HepG2 (cell line): ENCODE measurements around the gene SPDYE4. TPM values are rescaled to one million over a fixed set of nuclear protein-coding genes. Genes with fewer than 3 reads are reported as not detected.

Experiments
- ATAC-seq: fragments of 200-7000 bp; cut with Tn5 transposase; 3 replicates; pipeline ENCODE4 v1.9.1; 2020; ENCODE audit warnings: mild to moderate bottlenecking, moderate library complexity
- BruUV-seq: library from RNA; stranded (reverse); fragments of 400-500 nt; replicated peaks from 2 replicates; lab custom pipeline; 2021; lab: Mats Ljungman, UMichigan
- CTCF ChIA-PET: fragments of 300-600 bp; formaldehyde crosslinking; extraction: SDS; loops from one replicate; lab custom pipeline; 2021; ENCODE audit warnings: low total read pairs, inconsistent platforms, low intra/inter-chr PET ratio; lab: Yijun Ruan, JAX
- POLR2A ChIA-PET: fragments of 350-600 bp; sonication (Branson Sonifier 250); formaldehyde crosslinking; loops from one replicate; lab custom pipeline; 2020; ENCODE audit warnings: antibody characterized with exemption, inconsistent platforms; lab: Yijun Ruan, JAX
- DNase-seq: peaks from one replicate; pipeline ENCODE4 v3.0.0-alpha.2; 2015; ENCODE audit warnings: low spot score
- FAIRE-seq: peaks from 3 replicates; lab custom pipeline; 2011; peaks lifted over from hg19 to GRCh38; lab: Jason Lieb, UNC
- H2AFZ ChIP-seq: one replicate; pipeline ENCODE4 v1.6.1; 2011; ENCODE audit warnings: low read length, inconsistent platforms
- H3K27ac ChIP-seq: fragments of 300-600 bp; 3 replicates; pipeline ENCODE4 v1.8.0; 2011; ENCODE audit warnings: mixed run types, mild to moderate bottlenecking, mixed read lengths, low read length, inconsistent platforms; ENCODE audit not compliant: insufficient read depth; ENCODE audit errors: extremely low read length
- H3K27me3 ChIP-seq, 2 experiments: fragments of 200-600 bp in 1 of 2; 2 replicates in 1 of 2; 3 replicates in 1 of 2; pipeline versions ENCODE4 v1.6.0 to v1.8.0; 2011; ENCODE audit warnings: low read length in 2 of 2, mild to moderate bottlenecking in 2 of 2, moderate library complexity in 2 of 2, inconsistent platforms in 1 of 2; ENCODE audit not compliant: insufficient read depth in 2 of 2, control insufficient read depth in 1 of 2
- H3K36me3 ChIP-seq, 2 experiments: fragments of 200-600 bp in 1 of 2; replicated peaks in 1 of 2; 2 replicates in 1 of 2; 3 replicates in 1 of 2; pipeline versions ENCODE4 v1.5.1 to v1.8.0; 2011; ENCODE audit warnings: low read length in 2 of 2, inconsistent platforms in 1 of 2; ENCODE audit not compliant: insufficient read depth in 2 of 2, control insufficient read depth in 1 of 2
- H3K4me1 ChIP-seq: 2 replicates; pipeline ENCODE4 v1.5.1; 2012; ENCODE audit warnings: low read length, inconsistent platforms; ENCODE audit not compliant: insufficient read depth
- H3K4me2 ChIP-seq: 2 replicates; pipeline ENCODE4 v1.6.0; 2011; ENCODE audit warnings: low read depth, low read length, inconsistent platforms
- H3K4me3 ChIP-seq, 3 experiments: fragments of 200-600 bp in 1 of 3; sonication (generic), shearing (Covaris generic) in 1 of 3; replicated peaks in 1 of 3; 2 replicates each; pipeline ENCODE4 v1.5.1; 2011 to 2016; ENCODE audit warnings: low read length in 3 of 3, inconsistent platforms in 2 of 3, low read depth in 2 of 3, mild to moderate bottlenecking in 2 of 3, control low read depth in 1 of 3, mixed read lengths in 1 of 3; ENCODE audit not compliant: insufficient read depth in 1 of 3
- H3K79me2 ChIP-seq: one replicate; pipeline ENCODE4 v1.6.1; 2011; ENCODE audit warnings: low read length, inconsistent platforms; ENCODE audit not compliant: insufficient read depth
- H3K9ac ChIP-seq: 2 replicates; pipeline ENCODE4 v1.6.0; 2011; ENCODE audit warnings: mild to moderate bottlenecking, low read depth, low read length, inconsistent platforms; ENCODE audit not compliant: insufficient read depth
- H3K9me3 ChIP-seq: 2 replicates; pipeline ENCODE4 v1.5.1; 2012; ENCODE audit warnings: mild to moderate bottlenecking, low read length
- H4K20me1 ChIP-seq: 2 replicates; pipeline ENCODE4 v1.6.0; 2011; ENCODE audit warnings: inconsistent platforms, mild to moderate bottlenecking, low read length, moderate library complexity; ENCODE audit not compliant: insufficient read depth
- AHDC1 ChIP-seq: sonication (generic); formaldehyde crosslinking; IDR thresholded peaks from 2 replicates; pipeline ENCODE4 v1.5.1; 2020; ENCODE audit warnings: mild to moderate bottlenecking, missing genetic modification reagents, borderline replicate concordance
- ARNT2 ChIP-seq: sonication (generic); formaldehyde crosslinking; IDR thresholded peaks from 2 replicates; pipeline ENCODE4 v1.8.0; 2022; ENCODE audit warnings: mild to moderate bottlenecking, low read depth, missing genetic modification reagents, moderate library complexity
- MAFK ChIP-seq, 2 experiments: IDR thresholded peaks in 1 of 2; conservative IDR thresholded peaks in 1 of 2; 2 replicates each; pipeline ENCODE4 v1.6.1; 2011; ENCODE audit warnings: improper control_type of control experiment in 2 of 2, low read length in 2 of 2
- RARG ChIP-seq: sonication (generic); formaldehyde crosslinking; IDR thresholded peaks from 2 replicates; pipeline ENCODE4 v1.4.0; 2020; ENCODE audit warnings: low read depth, mild to moderate bottlenecking, missing genetic modification reagents
- REXO4 ChIP-seq: sonication (generic); formaldehyde crosslinking; IDR thresholded peaks from 2 replicates; pipeline ENCODE4 v1.8.0; 2022; ENCODE audit warnings: missing genetic modification reagents, mild to moderate bottlenecking, borderline replicate concordance
- ZNF569 ChIP-seq: sonication (generic); formaldehyde crosslinking; IDR thresholded peaks from 2 replicates; pipeline ENCODE4 v1.5.0; 2020; ENCODE audit warnings: mild to moderate bottlenecking, missing genetic modification reagents, moderate library complexity, borderline replicate concordance
- ZNF660 ChIP-seq: sonication (generic); formaldehyde crosslinking; IDR thresholded peaks from 2 replicates; pipeline ENCODE4 v1.5.1; 2020; ENCODE audit warnings: mild to moderate bottlenecking, low read depth, missing genetic modification reagents, borderline replicate concordance
- WGBS: methylation state at CpG from one replicate; pipeline ENCODE4 v1.1.6; 2017; ENCODE audit warnings: low lambda C conversion rate; 5-methylcytosine and 5-hydroxymethylcytosine counted together
- in situ Hi-C: cut with HindIII; loops from 2 replicates; pipeline ENCODE4 v1.10.0; 2017; ENCODE audit warnings: low pct_unique_long_range_greater_than_20kb; ENCODE audit not compliant: extremely low pct_ligation_motif_present
- intact Hi-C: fragments of 100-400 bp; cut with micrococcal nuclease; formaldehyde crosslinking; loops from one replicate; pipeline ENCODE4 v1.10.0; 2022; ENCODE audit not compliant: unreplicated experiment
- polyA plus RNA-seq, 8 experiments: library from polyadenylated mRNA; depleted of rRNA in 3 of 8; stranded (reverse) in 7 of 8; unstranded in 1 of 8; fragments of >200 nt; fragmentation: Illumina TruSeq in 4 of 8; extraction: Trizol in 4 of 8; gene quantifications; 2 replicates each; pipeline versions ENCODE4 v1.2.1 to v1.2.3, GENCODE V29; 2011 to 2016; ENCODE audit warnings: low read depth in 4 of 8, missing spikeins in 1 of 8, mixed read lengths in 1 of 8; ENCODE audit not compliant: insufficient read depth in 1 of 8
- total RNA-seq, 5 experiments: library from RNA; depleted of rRNA; stranded (reverse); fragments of >200 nt; fragmentation: Illumina TruSeq; extraction: Trizol; gene quantifications; 2 replicates each; pipeline ENCODE4 v1.2.3, GENCODE V29; 2016; ENCODE audit warnings: low read depth in 1 of 5

Gene SPDYE4
- total and polyA plus RNA-seq, 2 of the 13 experiments (the other 11 are each of a cell fraction or from before 2014, with no cell fraction given): not detected

GRCh38 chr17:8732406-8733085 lies 25.8 kb downstream of the SPDYE4 start:
- intact Hi-C loops: no loop called here
- Histone ChIP-seq H4K20me1 (no peaks in the 10 kb centered on the region), H3K4me2 (no peak overlapping the region), H3K9ac (no peak overlapping the region), H3K4me1 (no peaks in the 10 kb centered on the region), H3K27ac (no peak overlapping the region), H3K36me3 (no peaks in the 10 kb centered on the region), H3K4me3 (no peak overlapping the region), H3K79me2 (no peaks in the 10 kb centered on the region), H2AFZ (no peak overlapping the region), H3K9me3 (no peaks in the 10 kb centered on the region), H3K27me3 (peaks cover 0 to 4% of the 10 kb centered on the region in 2 experiments; a peak in 2 of 5 replicates)
- POLR2A ChIA-PET: no interaction called here
- TF ChIP-seq RARG (CRISPR knock-in tag) (no peak), AHDC1 (CRISPR knock-in tag) (no peak), ZNF569 (CRISPR knock-in tag) (no peak), MAFK (conservative IDR thresholded peaks at IDR 0.05 in 1 of 2, IDR thresholded peaks at IDR 0.05 in 1 of 2; ENCODE audit: low read length in 2 of 2) (no peak), ZNF660 (CRISPR knock-in tag) (no peak), ARNT2 (CRISPR knock-in tag) (no peak), REXO4 (CRISPR knock-in tag) (no peak)
- no peak for FAIRE-seq
- no peak for DNase-seq
- no TSS peak for BruUV-seq
- 29% methylated on average over 7 of the region's 7 CpGs for WGBS
- in situ Hi-C loops: no loop called here
- CTCF ChIA-PET: no interaction called here
- no peak for ATAC-seq
